ENCODE measurements around the gene SMO. TPM values are rescaled to one million over a fixed set of nuclear protein-coding genes. Genes with fewer than 3 reads are reported as not detected.

SMO gene
- total and polyA plus RNA-seq, 9 of the 15 experiments (the other 6 are each of a cell fraction or from before 2014, with no cell fraction given) = 0.05 to 0.13 (median 0.10) TPM; not detected in 5

DNA sequence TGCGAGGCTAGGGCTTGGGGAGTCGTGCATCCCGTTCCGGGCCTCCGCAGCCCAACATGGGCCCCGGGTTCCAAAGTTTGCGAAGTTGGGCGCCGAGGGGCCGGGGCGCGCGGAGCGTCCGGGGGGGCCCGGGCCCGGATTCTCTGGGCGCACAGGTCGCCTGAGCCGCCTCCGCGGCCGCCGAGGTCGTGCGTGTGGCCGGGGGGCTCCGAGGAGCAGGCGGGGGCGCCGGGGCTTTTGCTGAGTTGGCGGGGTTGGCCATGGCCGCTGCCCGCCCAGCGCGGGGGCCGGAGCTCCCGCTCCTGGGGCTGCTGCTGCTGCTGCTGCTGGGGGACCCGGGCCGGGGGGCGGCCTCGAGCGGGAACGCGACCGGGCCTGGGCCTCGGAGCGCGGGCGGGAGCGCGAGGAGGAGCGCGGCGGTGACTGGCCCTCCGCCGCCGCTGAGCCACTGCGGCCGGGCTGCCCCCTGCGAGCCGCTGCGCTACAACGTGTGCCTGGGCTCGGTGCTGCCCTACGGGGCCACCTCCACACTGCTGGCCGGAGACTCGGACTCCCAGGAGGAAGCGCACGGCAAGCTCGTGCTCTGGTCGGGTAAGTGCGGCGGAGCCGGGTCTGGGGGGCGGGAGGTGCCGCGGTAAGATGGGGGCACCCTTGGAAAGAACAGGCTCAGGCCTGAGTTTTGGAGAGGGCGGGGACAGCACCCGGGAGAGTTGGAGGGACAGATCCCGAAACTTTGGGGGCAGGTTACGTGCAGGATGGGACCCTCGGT, 643 bp downstream of the SMO start (continued):
- TF ChIP-seq ID3 (CRISPR knock-in tag; IDR thresholded peaks at IDR 0.05) (no peak), ID3 (tag; IDR thresholded peaks at IDR 0.05) (no peak), RNF2 (IDR thresholded peaks at IDR 0.05) (no peak), TAL1 (IDR thresholded peaks at IDR 0.05) (no peak), RBM15 (IDR thresholded peaks at IDR 0.05; ENCODE audit: insufficient read depth, low read length) (no peak), ZNF780A (CRISPR knock-in tag; IDR thresholded peaks at IDR 0.05) (no peak), MGA (IDR thresholded peaks at IDR 0.05) (no peak), CCAR2 (IDR thresholded peaks at IDR 0.05; ENCODE audit: low read depth, low read length) (no peak), SP2 (IDR thresholded peaks at IDR 0.05; ENCODE audit: extremely low read depth, low read depth, low read length, poor library complexity, severe bottlenecking) (no peak), CHD4 (IDR thresholded peaks at IDR 0.05; ENCODE audit: insufficient read depth, insufficient replicate concordance, low read depth, low read length, poor library complexity, severe bottlenecking) (no peak), TRIM24 (IDR thresholded peaks at IDR 0.05) (no peak), MCM7 (IDR thresholded peaks at IDR 0.05) (no peak), ZNF583 (CRISPR knock-in tag; IDR thresholded peaks at IDR 0.05) (no peak)

All from K562 (cell line).